CD4-positive, alpha-beta T cell treated with Interferon alpha-2 for 1 hour (primary cell): ENCODE results near the gene GTSE1.
"Not testable (repeated sequence)": the region's sequence is repeated elsewhere in the genome, so short reads cannot be mapped to it uniquely, and the experiment has no call there.

Experiments used
- DNase-seq, 2 donors: peaks; one replicate each; pipeline ENCODE4 v3.0.0-alpha.2; 2020 to 2022

The GTSE1 gene

DNA sequence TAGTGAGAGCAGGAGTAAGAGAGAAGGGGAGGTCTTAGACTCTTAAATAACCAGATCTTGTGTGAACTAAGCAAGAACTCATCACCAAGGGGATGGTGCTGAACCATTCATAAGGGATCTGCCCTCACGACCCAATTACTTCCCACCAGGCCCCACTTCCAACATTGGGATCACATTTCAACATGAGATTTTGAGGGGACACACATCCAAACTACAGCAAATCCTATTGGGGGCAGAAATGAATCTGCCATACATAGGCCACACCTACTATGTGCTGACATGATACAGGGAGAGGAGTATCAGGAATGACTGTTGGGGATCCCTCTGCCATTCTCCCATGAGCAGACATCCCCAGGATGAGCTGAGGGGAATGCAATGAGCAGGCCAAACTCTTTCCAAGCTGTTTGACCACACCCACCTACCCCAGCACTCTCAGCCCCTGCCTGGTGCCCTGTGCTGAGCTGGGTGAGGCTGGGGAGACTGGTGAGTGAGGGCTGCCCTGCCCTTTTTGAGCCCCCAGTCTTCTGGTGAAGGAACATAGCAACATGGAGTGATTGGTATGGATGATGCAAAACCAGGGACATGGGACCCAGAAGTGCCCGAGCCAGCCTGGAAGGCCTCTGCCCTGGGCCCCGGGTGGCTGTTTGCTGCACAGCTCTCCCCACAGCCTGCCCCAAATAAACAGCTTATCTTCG lies 1.2 kb upstream of the GTSE1 start:
- DNase-seq: no peak

DNA sequence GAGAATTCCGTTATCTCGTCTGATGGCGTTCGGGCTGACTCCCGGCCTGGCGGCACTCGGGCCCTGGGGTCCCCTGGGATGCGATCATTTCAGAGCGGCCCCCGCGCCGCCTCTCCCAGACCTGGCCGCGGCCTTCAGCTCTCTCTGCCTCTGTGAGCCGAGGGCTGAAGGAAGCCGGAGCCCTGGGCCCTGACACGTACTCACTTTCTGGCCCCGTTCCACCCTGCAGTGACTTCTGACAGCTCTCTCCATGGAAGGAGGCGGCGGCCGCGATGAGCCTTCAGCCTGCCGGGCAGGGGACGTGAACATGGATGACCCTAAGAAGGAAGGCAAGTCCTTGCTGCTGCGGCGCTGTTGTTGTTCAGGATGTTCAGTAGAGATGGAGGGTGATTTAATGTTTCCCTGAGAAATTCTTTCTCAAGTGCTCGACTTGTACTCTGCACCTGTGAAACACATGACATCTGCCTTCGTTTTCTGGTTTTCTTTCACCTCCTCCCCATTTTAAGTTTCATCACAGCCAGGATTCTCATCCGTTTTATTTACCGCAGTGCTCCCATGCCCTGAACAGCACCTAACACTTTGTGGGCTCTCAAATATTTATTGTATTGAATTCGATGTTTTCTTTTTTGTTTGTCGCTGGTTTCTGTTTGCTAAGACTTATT lies 612 bp downstream of the GTSE1 start:
- no peak for DNase-seq

GRCh38 chr22:46299101-46299500 lies 2.4 kb downstream of the GTSE1 start:
- no peak for DNase-seq

DNA sequence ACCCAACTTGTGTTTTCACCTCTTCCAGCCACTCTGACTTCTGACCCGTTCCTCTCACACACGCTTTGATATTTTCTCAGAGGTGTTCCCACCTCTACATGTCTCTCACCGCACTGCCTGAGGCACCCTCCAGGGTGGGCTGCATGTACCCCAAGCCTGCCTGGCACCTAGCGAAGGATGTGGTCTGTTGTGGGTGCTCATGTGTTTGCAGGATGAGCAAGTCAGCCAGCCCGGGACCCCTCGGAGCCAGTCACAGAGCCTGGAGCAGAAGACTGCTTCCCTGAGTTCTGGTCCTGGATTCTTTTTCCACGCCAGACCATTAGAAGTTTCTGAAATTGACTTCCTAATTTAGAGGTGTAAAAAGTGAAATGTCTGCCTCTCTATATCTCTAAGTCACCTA lies 3.8 kb downstream of the GTSE1 start:
- no peak for DNase-seq

GRCh38 chr22:46303347-46303965 lies 6.8 kb downstream of the GTSE1 start:
- no peak for DNase-seq

DNA sequence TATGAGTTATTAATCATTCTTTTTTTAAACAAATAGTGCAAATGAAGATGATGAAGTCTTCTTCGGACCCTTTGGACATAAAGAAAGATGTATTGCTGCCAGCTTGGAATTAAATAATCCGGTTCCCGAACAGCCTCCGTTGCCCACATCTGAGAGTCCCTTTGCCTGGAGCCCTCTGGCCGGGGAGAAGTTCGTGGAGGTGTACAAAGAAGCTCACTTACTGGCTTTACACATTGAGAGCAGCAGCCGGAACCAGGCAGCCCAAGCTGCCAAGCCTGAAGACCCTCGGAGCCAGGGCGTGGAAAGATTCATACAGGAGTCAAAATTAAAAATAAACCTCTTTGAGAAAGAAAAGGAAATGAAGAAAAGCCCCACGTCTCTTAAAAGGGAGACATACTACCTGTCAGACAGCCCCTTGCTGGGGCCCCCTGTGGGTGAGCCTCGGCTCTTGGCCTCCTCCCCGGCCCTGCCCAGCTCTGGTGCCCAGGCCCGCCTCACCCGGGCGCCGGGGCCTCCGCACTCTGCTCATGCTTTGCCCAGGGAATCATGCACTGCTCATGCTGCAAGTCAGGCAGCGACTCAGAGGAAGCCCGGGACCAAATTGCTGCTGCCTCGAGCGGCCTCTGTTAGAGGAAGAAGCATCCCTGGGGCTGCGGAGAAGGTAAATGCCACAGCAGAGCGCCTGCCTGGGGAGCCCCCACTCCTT lies 11.8 kb downstream of the GTSE1 start:
- DNase-seq: no peak

- DNase-seq: no peak
Measured at GRCh38 chr22:46309526-46310085, 12.9 kb downstream of the GTSE1 start.

GRCh38 chr22:46312056-46312455 lies 15.4 kb downstream of the GTSE1 start:
- DNase-seq: no peak

GRCh38 chr22:46312848-46313247 lies 16.2 kb downstream of the GTSE1 start:
- not testable (repeated sequence) for DNase-seq

GRCh38 chr22:46315976-46316375 lies 19.3 kb downstream of the GTSE1 start:
- no peak for DNase-seq

- no peak for DNase-seq
Measured at GRCh38 chr22:46317646-46318045, 21.0 kb downstream of the GTSE1 start.

DNA sequence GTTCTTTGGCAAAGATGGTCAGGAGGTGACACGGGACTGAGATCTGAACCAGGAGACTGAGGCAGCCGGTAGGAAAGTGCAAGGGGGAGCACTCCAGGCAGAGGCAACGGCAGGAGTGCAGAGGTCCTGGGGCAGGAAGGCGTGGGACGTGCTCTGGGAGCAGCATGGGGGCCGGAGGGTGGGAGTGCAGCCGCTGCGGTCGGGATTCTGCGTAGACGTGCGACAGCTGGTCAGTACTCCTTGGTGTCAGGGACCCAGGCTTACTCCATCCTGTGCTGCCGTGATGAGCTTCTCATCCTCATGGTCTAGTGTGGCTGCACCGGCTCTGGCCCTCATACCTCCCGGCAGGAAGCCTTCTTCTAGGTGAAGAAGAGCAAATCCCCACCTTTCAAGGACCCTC lies 21.9 kb downstream of the GTSE1 start:
- no peak for DNase-seq

- DNase-seq: no peak
Measured at GRCh38 chr22:46319319-46319718, 22.6 kb downstream of the GTSE1 start.

GRCh38 chr22:46320166-46320710 lies 23.6 kb downstream of the GTSE1 start:
- DNase-seq: no peak

DNA sequence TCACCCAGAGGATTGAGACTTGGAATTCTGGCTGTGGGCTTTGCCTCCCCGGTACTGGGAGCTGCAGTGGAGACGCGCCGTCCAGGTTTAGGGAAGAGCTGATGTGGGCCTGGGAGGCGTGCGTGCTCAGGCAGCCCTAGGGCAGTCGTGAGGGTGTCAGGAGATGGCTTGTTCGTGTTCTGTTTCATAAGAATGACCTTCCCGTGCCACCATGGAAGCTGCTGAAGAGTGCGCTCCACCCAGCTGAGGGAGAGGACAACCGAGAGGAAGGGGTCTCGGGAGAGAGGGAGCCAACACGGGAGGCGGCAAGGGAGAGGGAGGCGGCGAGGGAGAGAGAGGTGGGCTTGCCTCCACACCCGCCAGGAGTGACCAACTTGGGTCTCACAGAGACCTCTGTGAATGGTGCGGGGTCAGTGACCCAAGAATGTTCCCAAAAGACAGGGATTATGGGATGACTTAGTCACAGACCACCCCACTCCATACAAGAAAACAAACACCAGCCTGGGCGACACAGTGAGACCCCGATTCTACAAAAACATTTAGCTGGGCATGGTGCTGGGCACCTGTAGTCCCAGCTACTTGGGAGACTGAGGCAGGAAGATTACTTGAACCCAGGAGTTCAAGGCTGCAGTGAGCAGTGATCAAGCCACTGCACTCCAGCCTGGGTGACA lies 24.2 kb downstream of the GTSE1 start:
- DNase-seq: no peak

DNA sequence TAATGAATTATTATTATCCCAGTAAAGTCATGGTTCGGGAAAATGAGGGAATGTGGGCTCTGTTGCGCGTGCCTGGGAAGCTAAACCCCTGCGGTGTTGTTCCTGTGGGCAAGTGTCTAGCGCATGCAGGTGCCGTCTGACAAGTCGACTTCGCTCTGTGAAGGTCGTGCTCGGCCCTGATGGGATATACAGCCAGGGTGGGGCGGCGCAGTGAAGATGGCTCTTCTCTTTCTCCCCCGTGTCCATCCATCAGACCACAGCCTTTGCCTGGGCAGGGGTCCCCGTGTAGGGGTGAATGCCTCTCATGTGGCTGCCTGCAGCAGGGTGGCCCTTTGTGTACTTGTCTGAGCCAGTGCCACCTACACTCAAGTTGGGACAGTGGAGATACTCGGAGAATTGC lies 26.0 kb downstream of the GTSE1 start:
- no peak for DNase-seq

DNA sequence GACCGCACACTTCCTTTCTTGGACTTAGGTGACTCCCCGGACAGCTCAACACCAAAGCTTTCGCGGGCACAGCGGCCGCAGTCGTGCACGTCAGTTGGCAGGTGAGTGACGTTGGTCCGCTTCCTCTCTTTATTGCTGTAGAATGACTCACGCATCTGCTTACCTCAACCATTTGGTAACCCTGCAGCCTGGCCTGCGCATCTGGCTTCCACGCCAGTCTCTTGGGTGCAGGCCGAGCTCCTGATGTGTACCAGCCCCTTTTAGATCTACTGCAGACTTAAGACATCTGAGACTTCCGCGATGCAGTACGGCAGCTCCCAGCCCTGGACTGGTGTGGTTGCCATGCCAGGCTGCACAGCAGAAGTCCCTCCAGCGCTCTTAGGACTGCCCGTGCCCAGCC lies 26.5 kb downstream of the GTSE1 start:
- no peak for DNase-seq

DNA sequence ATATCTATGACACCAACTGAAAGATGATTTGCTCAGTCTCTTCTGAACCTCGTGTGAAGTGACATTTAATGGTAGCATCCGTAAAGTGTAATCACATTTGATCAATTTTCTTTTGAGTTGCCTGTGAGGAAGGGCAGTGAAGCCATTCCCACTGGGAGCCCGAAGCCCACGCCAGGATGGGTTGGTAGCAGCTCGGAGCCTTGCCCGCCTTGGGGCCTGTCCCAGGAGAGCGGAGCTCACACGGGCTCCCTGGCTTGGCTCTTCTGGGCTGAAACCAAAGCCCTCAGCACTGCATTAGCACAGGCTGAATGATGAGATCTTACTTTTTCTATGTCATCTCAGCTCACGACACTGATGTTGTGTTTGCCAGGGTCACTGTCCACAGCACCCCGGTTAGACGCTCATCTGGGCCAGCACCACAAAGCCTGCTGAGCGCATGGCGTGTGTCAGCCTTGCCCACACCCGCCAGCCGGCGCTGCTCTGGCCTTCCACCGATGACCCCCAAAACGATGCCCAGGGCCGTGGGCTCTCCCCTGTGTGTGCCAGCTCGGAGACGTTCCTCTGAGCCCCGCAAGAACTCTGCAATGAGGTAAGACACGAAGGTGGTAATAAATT lies 29.5 kb downstream of the GTSE1 start:
- DNase-seq: no peak

DNA sequence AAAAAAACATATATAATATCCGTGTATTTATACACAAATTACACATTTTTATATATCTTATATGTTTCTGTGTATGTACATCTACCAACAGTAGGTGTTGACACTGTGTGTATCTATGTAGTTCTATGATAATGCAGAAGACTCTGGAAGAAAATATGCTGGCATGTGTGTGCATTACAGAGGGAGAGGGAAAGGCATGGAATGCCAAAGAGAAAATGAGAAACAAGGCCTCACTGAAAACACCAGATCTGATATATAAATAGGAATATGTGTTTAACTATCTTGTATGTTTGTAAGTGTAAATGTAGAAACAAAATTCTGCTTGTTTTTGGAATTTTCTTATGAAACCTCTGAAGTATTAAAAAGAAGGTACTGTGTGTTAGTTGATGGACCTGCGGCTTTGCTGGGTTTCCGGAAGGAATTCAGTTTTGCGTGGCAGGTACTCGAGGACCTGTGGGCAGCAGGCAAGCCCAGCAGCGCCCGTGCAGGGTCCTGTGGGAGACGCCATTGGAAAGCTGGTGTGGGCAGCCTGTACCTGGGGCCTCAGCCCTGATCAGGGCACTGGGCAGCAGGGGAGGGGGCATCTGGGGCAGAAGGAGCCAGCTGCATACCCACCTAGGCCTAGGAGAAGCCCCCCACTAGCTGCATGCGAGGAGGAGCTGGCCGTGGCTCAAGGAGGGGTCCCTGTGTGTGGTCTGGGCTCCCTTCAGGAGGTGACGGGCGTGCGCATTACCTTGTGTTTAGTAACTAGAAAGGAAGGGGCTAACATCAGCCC lies 31.2 kb downstream of the GTSE1 start:
- no peak for DNase-seq

GRCh38 chr22:46328797-46329196 lies 32.1 kb downstream of the GTSE1 start:
- DNase-seq: no peak

DNA sequence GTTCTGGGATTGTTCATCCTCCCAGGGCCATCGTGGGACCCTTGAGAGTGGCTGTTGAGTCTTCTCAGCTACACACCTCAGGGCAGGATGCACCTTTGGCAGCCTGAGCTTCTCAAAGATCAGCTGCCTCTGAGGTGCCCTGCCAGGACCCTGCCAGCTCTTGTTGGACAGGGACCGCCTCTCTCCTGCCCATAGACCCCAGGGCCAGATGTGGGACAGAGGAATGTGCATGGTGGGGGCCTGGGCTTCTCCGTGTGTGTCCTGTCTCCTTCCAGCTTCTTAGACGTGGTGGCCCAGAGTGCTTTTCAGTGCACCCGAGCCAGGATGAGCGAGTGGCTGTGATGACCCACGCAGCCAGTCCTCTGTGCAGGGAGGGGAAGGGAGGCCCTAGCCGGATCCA lies 32.9 kb downstream of the GTSE1 start:
- DNase-seq: no peak
